Measurements from ENCODE around the gene CXCR5. TPM values are rescaled to one million over a fixed set of nuclear protein-coding genes. Genes with fewer than 3 reads are reported as not detected.

The CXCR5 gene
- total and polyA plus RNA-seq, 2 donors (not counting 1 experiment from before 2014, with no cell fraction given), result 111 to 163 TPM

DNA sequence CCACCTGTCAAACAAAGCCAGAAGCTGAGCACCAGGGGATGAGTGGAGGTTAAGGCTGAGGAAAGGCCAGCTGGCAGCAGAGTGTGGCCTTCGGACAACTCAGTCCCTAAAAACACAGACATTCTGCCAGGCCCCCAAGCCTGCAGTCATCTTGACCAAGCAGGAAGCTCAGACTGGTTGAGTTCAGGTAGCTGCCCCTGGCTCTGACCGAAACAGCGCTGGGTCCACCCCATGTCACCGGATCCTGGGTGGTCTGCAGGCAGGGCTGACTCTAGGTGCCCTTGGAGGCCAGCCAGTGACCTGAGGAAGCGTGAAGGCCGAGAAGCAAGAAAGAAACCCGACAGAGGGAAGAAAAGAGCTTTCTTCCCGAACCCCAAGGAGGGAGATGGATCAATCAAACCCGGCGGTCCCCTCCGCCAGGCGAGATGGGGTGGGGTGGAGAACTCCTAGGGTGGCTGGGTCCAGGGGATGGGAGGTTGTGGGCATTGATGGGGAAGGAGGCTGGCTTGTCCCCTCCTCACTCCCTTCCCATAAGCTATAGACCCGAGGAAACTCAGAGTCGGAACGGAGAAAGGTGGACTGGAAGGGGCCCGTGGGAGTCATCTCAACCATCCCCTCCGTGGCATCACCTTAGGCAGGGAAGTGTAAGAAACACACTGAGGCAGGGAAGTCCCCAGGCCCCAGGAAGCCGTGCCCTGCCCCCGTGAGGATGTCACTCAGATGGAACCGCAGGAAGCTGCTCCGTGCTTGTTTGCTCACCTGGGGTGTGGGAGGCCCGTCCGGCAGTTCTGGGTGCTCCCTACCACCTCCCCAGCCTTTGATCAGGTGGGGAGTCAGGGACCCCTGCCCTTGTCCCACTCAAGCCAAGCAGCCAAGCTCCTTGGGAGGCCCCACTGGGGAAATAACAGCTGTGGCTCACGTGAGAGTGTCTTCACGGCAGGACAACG lies 11.7 kb downstream of the CXCR5 start:
- intact Hi-C loops (cut with micrococcal nuclease), result loop anchor here (1.0 kb wide), 1 partner anchor 12 kb away; the partner anchor contains the start of gene CXCR5
- no peaks in the 10 kb centered on the region for H3K9me3 Mint-ChIP-seq (ENCODE audit: insufficient read depth)
- POLR2A ChIA-PET, result interaction anchor here (0.5 to 3.4 kb wide), 18 partner anchors 11 to 110 kb away, joined by 3 to 74 read pairs (median 4); partner anchors contain the start of genes BCL9L, CXCR5 and DDX6
- H4K20me1 ChIP-seq (ENCODE audit: control insufficient read depth, insufficient read depth, low read length, poor library complexity, severe bottlenecking), result peaks cover 62% of the 10 kb centered on the region
- no peaks in the 10 kb centered on the region for H3K27me3 Mint-ChIP-seq
- peak overlapping the region; percentile 52 for H3K9ac ChIP-seq (ENCODE audit: low read length)
- H2AFZ ChIP-seq (ENCODE audit: insufficient read depth, low read depth, low read length, poor library complexity, severe bottlenecking), result no peak overlapping the region
- peak overlapping the region; percentile 86 for H3K27ac Mint-ChIP-seq
- peak overlapping the region; percentile 94 for H3K4me2 ChIP-seq (replicated peaks; ENCODE audit: low read depth, low read length, poor library complexity, severe bottlenecking)
- peak overlapping the region; percentile 95 to 99 for H3K27ac ChIP-seq (ENCODE audit: low read length in 2 of 2)
- CTCF ChIA-PET, result interaction anchor here (0.6 to 4.5 kb wide), 25 partner anchors 8 to 210 kb away, joined by 3 to 85 read pairs (median 4); partner anchors contain the start of genes BCL9L and DDX6
- H3K79me2 ChIP-seq (ENCODE audit: control insufficient read depth, insufficient read depth, low read length), result peaks cover 89% of the 10 kb centered on the region
- peaks cover 73 to 83% of the 10 kb centered on the region in 2 donors for H3K4me1 ChIP-seq (ENCODE audit: control insufficient read depth in 2 of 2, insufficient read depth in 2 of 2, low read length in 2 of 2)
- H3K4me3 ChIP-seq (ENCODE audit: control extremely low read depth in 1 of 5, extremely low read depth in 1 of 5, insufficient read depth in 1 of 5, low read depth in 2 of 5, low read length in 4 of 5), result peak overlapping the region in 4 of 5 experiments; percentile 28 to 51 (median 44)
- H3K27me3 ChIP-seq (replicated peaks in 1 of 4; ENCODE audit: control extremely low read depth in 1 of 4, control insufficient read depth in 3 of 4, insufficient read depth in 4 of 4, low read length in 3 of 4), result no peaks in the 10 kb centered on the region
- peak; percentile 59 for ATAC-seq (ENCODE audit: low read depth)
- peak overlapping the region; percentile 79 for H3K4me3 Mint-ChIP-seq
- DNase-seq, result peak; percentile 91
- H3K9me3 ChIP-seq (ENCODE audit: control extremely low read depth in 1 of 3, control insufficient read depth in 2 of 3, insufficient read depth in 1 of 3, low read length in 2 of 3), result no peaks in the 10 kb centered on the region
- peaks cover 83% of the 10 kb centered on the region for H3K4me1 Mint-ChIP-seq
- no peak for TF ChIP-seq EZH2 (IDR thresholded peaks at IDR 0.05; ENCODE audit: borderline replicate concordance, insufficient read depth, low read depth, low read length, poor library complexity, severe bottlenecking)
- TF ChIP-seq, protein P1, sequence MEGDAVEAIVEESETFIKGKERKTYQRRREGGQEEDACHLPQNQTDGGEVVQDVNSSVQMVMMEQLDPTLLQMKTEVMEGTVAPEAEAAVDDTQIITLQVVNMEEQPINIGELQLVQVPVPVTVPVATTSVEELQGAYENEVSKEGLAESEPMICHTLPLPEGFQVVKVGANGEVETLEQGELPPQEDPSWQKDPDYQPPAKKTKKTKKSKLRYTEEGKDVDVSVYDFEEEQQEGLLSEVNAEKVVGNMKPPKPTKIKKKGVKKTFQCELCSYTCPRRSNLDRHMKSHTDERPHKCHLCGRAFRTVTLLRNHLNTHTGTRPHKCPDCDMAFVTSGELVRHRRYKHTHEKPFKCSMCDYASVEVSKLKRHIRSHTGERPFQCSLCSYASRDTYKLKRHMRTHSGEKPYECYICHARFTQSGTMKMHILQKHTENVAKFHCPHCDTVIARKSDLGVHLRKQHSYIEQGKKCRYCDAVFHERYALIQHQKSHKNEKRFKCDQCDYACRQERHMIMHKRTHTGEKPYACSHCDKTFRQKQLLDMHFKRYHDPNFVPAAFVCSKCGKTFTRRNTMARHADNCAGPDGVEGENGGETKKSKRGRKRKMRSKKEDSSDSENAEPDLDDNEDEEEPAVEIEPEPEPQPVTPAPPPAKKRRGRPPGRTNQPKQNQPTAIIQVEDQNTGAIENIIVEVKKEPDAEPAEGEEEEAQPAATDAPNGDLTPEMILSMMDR (IDR thresholded peaks at IDR 0.05), result no peak
- peaks cover 0 to 65% of the 10 kb centered on the region in 2 experiments for H3K36me3 ChIP-seq (replicated peaks in 1 of 2; ENCODE audit: control extremely low read depth in 1 of 2, control insufficient read depth in 1 of 2, extremely low read depth in 1 of 2, insufficient read depth in 2 of 2, low read length in 1 of 2)
- 24% methylated on average over 15 of the region's 26 CpGs for WGBS (ENCODE audit: insufficient coverage)
